ENCODE data around the gene ARHGAP45. TPM values are rescaled to one million over a fixed set of nuclear protein-coding genes. Genes with fewer than 3 reads are reported as not detected.

The ARHGAP45 gene
- total and polyA plus RNA-seq, 2 of the 8 experiments (the other 6 are each of a cell fraction or from before 2014, with no cell fraction given): 31.4 to 41.8 TPM

DNA sequence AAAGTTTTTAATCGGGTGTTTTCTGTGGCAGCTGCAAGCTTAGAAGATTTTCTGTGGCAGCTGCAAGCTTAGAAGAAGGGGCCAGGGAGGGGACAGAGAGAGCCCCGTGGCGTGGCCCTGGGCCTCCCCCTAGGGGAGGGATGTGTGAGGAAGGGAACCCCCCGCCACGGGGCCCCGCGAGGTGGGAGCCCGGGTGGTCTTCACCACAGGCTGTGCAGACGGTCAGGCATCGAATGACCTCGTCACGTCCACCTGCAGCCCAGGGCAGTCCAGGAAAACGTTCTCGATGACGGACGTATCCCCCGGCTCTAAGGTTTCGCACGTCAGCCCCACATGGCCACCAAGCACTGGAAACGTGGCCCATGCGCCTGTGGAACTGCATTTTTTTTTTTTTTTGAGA is 19.6 kb downstream of the ARHGAP45 start:
- Histone ChIP-seq H2BK12ac (ENCODE audit: low read depth, low read length) (no peak overlapping the region), H2BK120ac (replicated peaks; ENCODE audit: low read depth, low read length) (no peak overlapping the region), H3K18ac (ENCODE audit: extremely low read depth, low read length) (no peak overlapping the region), H3K36me3 (ENCODE audit: control insufficient read depth in 2 of 4, insufficient read depth in 4 of 4, low read length in 3 of 4) (peaks cover 2 to 59% (median 23%) of the 10 kb centered on the region in 4 experiments; a peak in 6 of 8 replicates), H3K9ac (replicated peaks in 1 of 4; ENCODE audit: extremely low read depth in 1 of 4, low read depth in 3 of 4, low read length in 3 of 4) (no peak overlapping the region), H3K14ac (ENCODE audit: insufficient read length) (no peak overlapping the region), H2AK5ac (ENCODE audit: low read depth, low read length) (no peak overlapping the region), H4K5ac (ENCODE audit: insufficient read length, low read depth, low read length) (no peak overlapping the region), H3K23ac (ENCODE audit: insufficient read length) (no peak overlapping the region), H4K20me1 (replicated peaks in 1 of 2; ENCODE audit: control insufficient read depth in 1 of 2, insufficient read depth in 2 of 2, low read length in 2 of 2) (peaks cover 2 to 20% of the 10 kb centered on the region in 2 experiments), H3K4me3 (ENCODE audit: extremely low read depth in 1 of 4, insufficient read depth in 2 of 4, low read depth in 3 of 4, low read length in 4 of 4) (no peak overlapping the region), H2AFZ (ENCODE audit: low read length) (no peak overlapping the region), H2BK5ac (ENCODE audit: low read depth, low read length) (no peak overlapping the region), H3K23me2 (ENCODE audit: low read depth, low read length) (no peaks in the 10 kb centered on the region), H3K56ac (replicated peaks; ENCODE audit: insufficient read length, low read depth, low read length) (no peak overlapping the region), H3K79me2 (ENCODE audit: control insufficient read depth in 1 of 2, insufficient read depth in 2 of 2, low read length in 2 of 2) (no peaks in the 10 kb centered on the region), H3K4me2 (ENCODE audit: insufficient read depth in 1 of 2, low read depth in 2 of 2, low read length in 2 of 2) (no peak overlapping the region), H3K4ac (replicated peaks; ENCODE audit: insufficient read length, low read depth, low read length) (no peak overlapping the region), H4K8ac (ENCODE audit: extremely low read depth, insufficient read depth, low read length) (no peak overlapping the region), H2BK20ac (ENCODE audit: low read length) (no peak overlapping the region), H3K27ac (ENCODE audit: low read depth, low read length) (no peak overlapping the region), H3K4me1 (replicated peaks in 1 of 4; ENCODE audit: control insufficient read depth in 3 of 4, insufficient read depth in 4 of 4, low read length in 3 of 4) (peaks cover 0 to 5% (median 0%) of the 10 kb centered on the region in 4 experiments; a peak in 4 of 7 replicates), H3K27me3 (replicated peaks in 1 of 4; ENCODE audit: control insufficient read depth in 3 of 4, extremely low read depth in 1 of 4, insufficient read depth in 3 of 4, low read length in 3 of 4) (no peaks in the 10 kb centered on the region; a peak in 1 of 7 replicates), H3K9me3 (ENCODE audit: insufficient read depth in 2 of 2, low read depth in 1 of 2, low read length in 1 of 2) (no peaks in the 10 kb centered on the region), H3K79me1 (ENCODE audit: low read depth, low read length) (no peaks in the 10 kb centered on the region; the same call in none of the 2 replicates), H2BK15ac (ENCODE audit: low read length) (no peak overlapping the region), H4K91ac (replicated peaks; ENCODE audit: insufficient read length, low read length) (no peak overlapping the region)
- FAIRE-seq: no peak
- ChIA-PET CTCF (ENCODE audit: partially characterized antibody) (interaction anchor here (0.6 to 2.5 kb wide), 7 partner anchors 7 to 158 kb away, joined by 3 to 8 read pairs (median 3); no protein-coding TSS in a partner anchor), POLR2A (ENCODE audit: partially characterized antibody) (interaction anchor here (0.8 to 10.3 kb wide), 16 partner anchors 8 to 226 kb away, joined by 3 to 116 read pairs (median 6); partner anchors contain the start of genes ABCA7, ARHGAP45, GPX4 and POLR2E)
- WGBS, 2 experiments (ENCODE audit: extremely low coverage in 1 of 2, insufficient coverage in 1 of 2, insufficient read length in 1 of 2, insufficient replicate concordance in 2 of 2, low coverage in 1 of 2, low lambda C conversion rate in 2 of 2, missing lambda C conversion rate in 1 of 2): 92% methylated on average over 21 of the region's 21 CpGs; no CpG with 5 or more reads in 1 of the 2 experiments
- TF ChIP-seq GABPA (IDR thresholded peaks at IDR 0.05; ENCODE audit: borderline replicate concordance, insufficient read depth, low read length): no peak
- TF ChIP-seq CEBPB (IDR thresholded peaks at IDR 0.05; ENCODE audit: low read depth, low read length): no peak
- no peak for TF ChIP-seq ASH2L (IDR thresholded peaks at IDR 0.05; ENCODE audit: low read length)
- peak; percentile 53; the same call in 1 of the 2 replicates for TF ChIP-seq POLR2AphosphoS5 (IDR thresholded peaks at IDR 0.05; ENCODE audit: low read depth, low read length)
- TF ChIP-seq TCF12 (IDR thresholded peaks at IDR 0.05; ENCODE audit: low read depth, low read length): no peak
- DNase-seq (ENCODE audit: low read depth in 1 of 2, low spot score in 2 of 2): no peak
